SK-N-SH (cell line): Measurements from ENCODE around the gene ISL2. TPM values are rescaled to one million over a fixed set of nuclear protein-coding genes. Genes with fewer than 3 reads are reported as not detected.

Source experiments
- CTCF ChIA-PET: fragments of 300-600, 350-600 bp; formaldehyde crosslinking; extraction: SDS; loops from one replicate; lab custom pipeline; 2021; lab: Yijun Ruan, JAX
- POLR2A ChIA-PET: fragments of 350-600 bp; sonication (Branson Sonifier 250); formaldehyde crosslinking; extraction: SDS; loops from one replicate; lab custom pipeline; 2020; ENCODE audit warnings: antibody characterized with exemption, inconsistent platforms; lab: Yijun Ruan, JAX
- DNase-seq: peaks from one replicate; pipeline ENCODE4 v3.0.0; 2012
- H2AFZ ChIP-seq: fragments of 200-600 bp; sonication (generic); 2 replicates; pipeline ENCODE4 v1.8.1; 2016; ENCODE audit warnings: antibody characterized with exemption, mild to moderate bottlenecking, low read depth
- H3F3A ChIP-seq: fragments of 200-600 bp; sonication (generic); replicated peaks from 2 replicates; pipeline ENCODE3; 2016; ENCODE audit warnings: antibody characterized with exemption, mild to moderate bottlenecking; ENCODE audit not compliant: insufficient read depth
- H3K27ac ChIP-seq, 2 experiments: fragments of 200-500 bp in 1 of 2; fragments of 200-600 bp in 1 of 2; sonication (Bioruptor generic) in 1 of 2; sonication (generic), shearing (Covaris generic) in 1 of 2; 2 replicates each; pipeline versions ENCODE4 v1.5.1 to v1.6.1; 2014 to 2016; ENCODE audit warnings: low read depth in 2 of 2, inconsistent platforms in 1 of 2, low read length in 1 of 2, mild to moderate bottlenecking in 1 of 2, mixed read lengths in 1 of 2
- H3K27me3 ChIP-seq: fragments of 200-600 bp; sonication (generic), shearing (Covaris generic); 2 replicates; pipeline ENCODE4 v1.6.1; 2016; ENCODE audit warnings: mixed run types; ENCODE audit not compliant: insufficient read depth
- H3K36me3 ChIP-seq, 2 experiments: fragments of 200-500 bp in 1 of 2; fragments of 200-600 bp in 1 of 2; sonication (Bioruptor generic) in 1 of 2; sonication (generic) in 1 of 2; replicated peaks in 1 of 2; 2 replicates each; pipeline versions ENCODE3 to v1.5.1; 2014 to 2016; ENCODE audit warnings: low read length in 1 of 2, mild to moderate bottlenecking in 1 of 2; ENCODE audit not compliant: insufficient read depth in 2 of 2, control insufficient read depth in 1 of 2
- H3K4me1 ChIP-seq, 2 experiments: fragments of 200-500 bp in 1 of 2; fragments of 200-600 bp in 1 of 2; sonication (Bioruptor generic) in 1 of 2; sonication (generic), shearing (Covaris generic) in 1 of 2; 2 replicates each; pipeline versions ENCODE4 v1.5.1 to v1.6.1; 2014 to 2016; ENCODE audit warnings: low read depth in 1 of 2, low read length in 1 of 2, mixed run types in 1 of 2; ENCODE audit not compliant: insufficient read depth in 2 of 2, control insufficient read depth in 1 of 2
- H3K4me2 ChIP-seq: fragments of 200-600 bp; sonication (generic), shearing (Covaris generic); 2 replicates; pipeline ENCODE4 v1.6.1; 2017; ENCODE audit warnings: mixed run types
- H3K4me3 ChIP-seq, 2 experiments: fragments of 200-500 bp in 1 of 2; fragments of 200-600 bp in 1 of 2; sonication (Bioruptor generic) in 1 of 2; sonication (generic), shearing (Covaris generic) in 1 of 2; 2 replicates each; pipeline versions ENCODE4 v1.5.1 to v1.8.1; 2014 to 2016; ENCODE audit warnings: low read depth in 2 of 2, inconsistent platforms in 1 of 2, low read length in 1 of 2, mild to moderate bottlenecking in 1 of 2, mixed read lengths in 1 of 2, moderate library complexity in 1 of 2
- H3K79me2 ChIP-seq: fragments of 200-600 bp; sonication (generic); 2 replicates; pipeline ENCODE4 v1.8.1; 2017; ENCODE audit warnings: mild to moderate bottlenecking; ENCODE audit not compliant: insufficient read depth
- H3K9ac ChIP-seq: fragments of 200-600 bp; sonication (generic); 2 replicates; pipeline ENCODE4 v1.6.1; 2017; ENCODE audit warnings: mixed run types
- H3K9me2 ChIP-seq: fragments of 200-600 bp; sonication (generic); 2 replicates; pipeline ENCODE4 v1.6.1; 2017; ENCODE audit warnings: mixed run types
- H3K9me3 ChIP-seq: fragments of 200-600 bp; sonication (generic); 2 replicates; pipeline ENCODE4 v1.6.1; 2017; ENCODE audit warnings: mixed run types, mild to moderate bottlenecking, moderate library complexity
- H4K20me1 ChIP-seq: fragments of 200-600 bp; sonication (generic); 2 replicates; pipeline ENCODE4 v1.6.1; 2017; ENCODE audit warnings: mild to moderate bottlenecking, mixed run types; ENCODE audit not compliant: insufficient read depth
- CTCF ChIP-seq: fragments of 200-600 bp; sonication (generic); IDR thresholded peaks from 2 replicates; pipeline ENCODE4 v1.6.1; 2017; ENCODE audit warnings: antibody characterized with exemption, mild to moderate bottlenecking, moderate library complexity
- ELF1 ChIP-seq: IDR thresholded peaks from 2 replicates; pipeline ENCODE4 v1.4.0; 2012
- FOXM1 ChIP-seq: IDR thresholded peaks from 2 replicates; pipeline ENCODE4 v1.4.0; 2012; ENCODE audit warnings: low read depth, mild to moderate bottlenecking
- GATA2 ChIP-seq: sonication (generic); formaldehyde crosslinking; IDR thresholded peaks from 2 replicates; pipeline ENCODE4 v1.5.0; 2020; ENCODE audit warnings: mild to moderate bottlenecking, missing genetic modification reagents
- IRF3 ChIP-seq: fragments of 150-350 bp; IDR thresholded peaks from 2 replicates; pipeline ENCODE4 v1.6.1; 2016; ENCODE audit warnings: mild to moderate bottlenecking, low read depth, low read length
- JUND ChIP-seq: IDR thresholded peaks from 2 replicates; pipeline ENCODE4 v1.4.0; 2012
- MXI1 ChIP-seq: IDR thresholded peaks from 2 replicates; pipeline ENCODE4 v1.6.1; 2012; ENCODE audit warnings: mild to moderate bottlenecking, low read depth, low read length, improper control_type of control experiment
- NRF1 ChIP-seq: IDR thresholded peaks from 2 replicates; pipeline ENCODE4 v1.6.1; 2012; ENCODE audit warnings: low read depth, mild to moderate bottlenecking, low read length
- POLR2AphosphoS5 ChIP-seq: IDR thresholded peaks from 2 replicates; pipeline ENCODE4 v1.6.1; 2012; ENCODE audit warnings: low read depth, low read length
- RAD21 ChIP-seq: IDR thresholded peaks from 2 replicates; pipeline ENCODE4 v1.6.1; 2012; ENCODE audit warnings: mild to moderate bottlenecking, low read length
- REST ChIP-seq: IDR thresholded peaks from 2 replicates; pipeline ENCODE4 v1.6.1; 2012; ENCODE audit warnings: mild to moderate bottlenecking, low read depth, low read length, moderate library complexity
- RXRA ChIP-seq: IDR thresholded peaks from 2 replicates; pipeline ENCODE4 v1.4.0; 2012; ENCODE audit warnings: low read depth, mild to moderate bottlenecking, borderline replicate concordance
- SMC3 ChIP-seq: IDR thresholded peaks from 2 replicates; pipeline ENCODE4 v1.6.1; 2012; ENCODE audit warnings: low read depth, low read length, improper control_type of control experiment
- TCF12 ChIP-seq: IDR thresholded peaks from 2 replicates; pipeline ENCODE4 v1.4.0; 2012
- USF1 ChIP-seq: IDR thresholded peaks from 2 replicates; pipeline ENCODE4 v1.4.0; 2012; ENCODE audit warnings: low read depth, borderline replicate concordance
- USF2 ChIP-seq: fragments of 150-350 bp; IDR thresholded peaks from 2 replicates; pipeline ENCODE4 v1.6.1; 2017; ENCODE audit warnings: antibody characterized with exemption, low read length, low read depth, borderline replicate concordance
- YY1 ChIP-seq: IDR thresholded peaks from 2 replicates; pipeline ENCODE4 v1.4.0; 2012; ENCODE audit warnings: low read depth, mild to moderate bottlenecking
- WGBS: methylation state at CpG from one replicate; pipeline ENCODE4 v1.1.6; 2017; ENCODE audit warnings: low lambda C conversion rate; 5-methylcytosine and 5-hydroxymethylcytosine counted together
- polyA plus RNA-seq, 3 experiments: library from polyadenylated mRNA; depleted of rRNA; stranded (reverse); fragments of >200 nt; gene quantifications; 2 replicates each; pipeline ENCODE4 v1.2.3, GENCODE V29; 2012

Gene ISL2
- polyA plus RNA-seq, 1 of the 3 experiments (the other 2 are of a cell fraction): 6.0 TPM

- no peaks in the 10 kb centered on the region for H3K27me3 ChIP-seq
- peaks cover 66% of the 10 kb centered on the region for H4K20me1 ChIP-seq
- no peak overlapping the region for H3K4me3 ChIP-seq
- H3K4me1 ChIP-seq: no peaks in the 10 kb centered on the region
- no peak for DNase-seq
- POLR2A ChIA-PET: no interaction called here
- no peak overlapping the region for H2AFZ ChIP-seq
- H3K79me2 ChIP-seq: peaks cover 97% of the 10 kb centered on the region
- H3K9me3 ChIP-seq: no peaks in the 10 kb centered on the region
- CTCF ChIA-PET: interaction anchor here (1.0 kb wide), 1 partner anchor 108 kb away, joined by 4 read pairs; no protein-coding TSS in a partner anchor
- H3K27ac ChIP-seq: no peak overlapping the region
- no peak for TF ChIP-seq IRF3
- no peak for TF ChIP-seq ELF1
- TF ChIP-seq RAD21: no peak
- no peak for TF ChIP-seq YY1
- no peak for TF ChIP-seq JUND
- TF ChIP-seq SMC3: no peak
- no peak for TF ChIP-seq GATA2
- no peak overlapping the region for H3K9ac ChIP-seq
- WGBS: 89% methylated on average over 3 of the region's 3 CpGs
- no peaks in the 10 kb centered on the region for H3K9me2 ChIP-seq
- peaks cover 0 to 7% of the 10 kb centered on the region in 2 experiments for H3K36me3 ChIP-seq
- no peak overlapping the region for H3K4me2 ChIP-seq
- H3F3A ChIP-seq: peaks cover 9% of the 10 kb centered on the region
Observed at GRCh38 chr15:76298986-76299385, 37.6 kb upstream of the ISL2 start.

GRCh38 chr15:76299786-76300185 is 36.8 kb upstream of the ISL2 start:
- peaks cover 66% of the 10 kb centered on the region for H4K20me1 ChIP-seq
- no peaks in the 10 kb centered on the region for H3K9me2 ChIP-seq
- CTCF ChIA-PET: interaction anchor here (0.6 to 0.9 kb wide), 2 partner anchors 10 to 632 kb away, joined by 3 read pairs; partner anchors contain the start of gene RCN2
- H3K4me1 ChIP-seq: no peaks in the 10 kb centered on the region
- H3K79me2 ChIP-seq: peaks cover 97% of the 10 kb centered on the region
- no peak overlapping the region for H3K27ac ChIP-seq
- TF ChIP-seq USF1 (no peak), TCF12 (no peak), CTCF (no peak), REST (no peak), FOXM1 (no peak), GATA2 (no peak), MXI1 (no peak), NRF1 (no peak), USF2 (no peak), POLR2AphosphoS5 (no peak), RXRA (no peak), RAD21 (no peak)
- no peak overlapping the region for H3K9ac ChIP-seq
- no peaks in the 10 kb centered on the region for H3K9me3 ChIP-seq
- DNase-seq: no peak
- POLR2A ChIA-PET: no interaction called here
- 96% methylated on average over 1 of the region's 1 CpG for WGBS
- H3K4me2 ChIP-seq: no peak overlapping the region
- peaks cover 0 to 7% of the 10 kb centered on the region in 2 experiments for H3K36me3 ChIP-seq
- H3F3A ChIP-seq: peaks cover 7% of the 10 kb centered on the region
- no peak overlapping the region for H3K4me3 ChIP-seq
- no peaks in the 10 kb centered on the region for H3K27me3 ChIP-seq
- no peak overlapping the region for H2AFZ ChIP-seq
